ENCODE results near the gene ABCA2.
A peak's percentile ranks its signal among the peaks of the same experiment; 100 is the strongest.

The ABCA2 gene

GRCh38 chr9:137058521-137059234, 30.6 kb upstream of the ABCA2 start:
- no peak overlapping the region for H3K4me3 ChIP-seq (ENCODE audit: low read depth, low read length)
- no peak for TF ChIP-seq CTCF (conservative IDR thresholded peaks at IDR 0.05; ENCODE audit: low read depth, low read length)
- no peak for DNase-seq (ENCODE audit: low read depth)

GRCh38 chr9:137057545-137057944, 29.5 kb upstream of the ABCA2 start:
- TF ChIP-seq CTCF (conservative IDR thresholded peaks at IDR 0.05; ENCODE audit: low read depth, low read length): no peak
- no peak for DNase-seq (ENCODE audit: low read depth)
- no peak overlapping the region for H3K4me3 ChIP-seq (ENCODE audit: low read depth, low read length)

GRCh38 chr9:137056739-137057415, 28.8 kb upstream of the ABCA2 start:
- DNase-seq (ENCODE audit: low read depth): no peak
- no peak for TF ChIP-seq CTCF (conservative IDR thresholded peaks at IDR 0.05; ENCODE audit: low read depth, low read length)
- H3K4me3 ChIP-seq (ENCODE audit: low read depth, low read length): no peak overlapping the region

- no peak for TF ChIP-seq CTCF (conservative IDR thresholded peaks at IDR 0.05; ENCODE audit: low read depth, low read length)
- no peak overlapping the region for H3K4me3 ChIP-seq (ENCODE audit: low read depth, low read length)
- DNase-seq (ENCODE audit: low read depth): peak; percentile 68
These were observed 27.6 kb upstream of the ABCA2 start for GRCh38 chr9:137055385-137056364.

- no peak overlapping the region for H3K4me3 ChIP-seq (ENCODE audit: low read depth, low read length)
- no peak for DNase-seq (ENCODE audit: low read depth)
- TF ChIP-seq CTCF (conservative IDR thresholded peaks at IDR 0.05; ENCODE audit: low read depth, low read length): no peak
These were observed 26.9 kb upstream of the ABCA2 start for GRCh38 chr9:137054932-137055384.

GRCh38 chr9:137053944-137054931, 26.2 kb upstream of the ABCA2 start, which contains the start of gene ENTPD2:
Gene ENTPD2 (minus strand): TSS chr9:137054061. CDS start chr9:137053997, 64 bp downstream.
- TF ChIP-seq CTCF (conservative IDR thresholded peaks at IDR 0.05; ENCODE audit: low read depth, low read length): no peak
- DNase-seq (ENCODE audit: low read depth): no peak
- no peak within 1 kb of the TSS for H3K4me3 ChIP-seq (ENCODE audit: low read depth, low read length)

Measured in choroid plexus epithelial cell (primary cell).